NCI-H2227 (cell line): Measurements from ENCODE around the gene SCFD2.
"Not testable (repeated sequence)": the region's sequence is repeated elsewhere in the genome, so short reads cannot be mapped to it uniquely, and the experiment has no call there.

ENCODE experiments used
- DNase-seq: peaks from one replicate; lab custom pipeline; 2025; ENCODE audit not compliant: unreplicated experiment; lab: John Stamatoyannopoulos, UW

The SCFD2 gene

DNA sequence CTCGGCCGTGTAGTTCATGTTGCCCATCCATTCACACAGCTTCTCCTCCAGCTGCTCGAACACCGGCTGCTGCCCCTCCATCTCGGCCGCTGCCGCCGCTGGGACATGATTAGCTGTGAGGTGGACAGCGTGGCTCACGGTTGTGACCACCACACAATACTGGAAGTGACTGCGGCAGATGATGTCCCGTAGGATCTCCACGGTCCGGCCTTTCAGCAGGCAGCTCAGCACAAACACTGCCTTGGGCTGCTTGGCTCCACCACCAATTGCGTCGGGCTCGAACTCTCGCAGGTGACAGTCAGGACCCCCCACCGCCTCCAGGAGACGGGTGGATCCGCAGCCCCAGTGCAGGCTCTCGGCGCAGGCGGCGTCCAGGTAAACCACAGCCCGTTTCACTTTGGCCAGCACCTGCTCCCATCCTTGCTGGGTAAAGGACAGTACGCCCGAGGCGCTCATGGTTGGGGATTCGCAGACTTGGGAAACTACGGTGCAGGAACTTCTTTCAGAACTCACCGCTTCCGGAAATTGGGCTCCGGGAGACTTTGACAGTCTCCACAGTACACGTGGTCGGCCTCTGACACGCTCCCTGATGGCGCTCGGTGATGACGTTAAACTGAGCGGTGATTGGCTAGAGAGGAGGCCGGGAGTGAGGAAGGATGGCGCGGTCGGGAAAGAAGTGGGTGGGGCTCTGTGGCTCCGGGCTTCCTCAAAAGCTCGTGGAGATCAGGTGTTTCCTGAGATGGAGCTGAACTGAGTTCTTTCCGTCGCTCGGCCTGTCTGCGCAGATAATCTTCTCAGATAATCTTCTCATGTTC lies at the start of gene SCFD2:
SCFD2 (minus strand) TSS at position 576 of the 815 bp plus-strand sequence.
- peak; percentile 95 for DNase-seq

GRCh38 chr4:53409479-53409878 lies 43.6 kb upstream of the SCFD2 start:
- DNase-seq = not testable (repeated sequence)

GRCh38 chr4:53380221-53380620 lies 14.4 kb upstream of the SCFD2 start:
- no peak for DNase-seq

DNA sequence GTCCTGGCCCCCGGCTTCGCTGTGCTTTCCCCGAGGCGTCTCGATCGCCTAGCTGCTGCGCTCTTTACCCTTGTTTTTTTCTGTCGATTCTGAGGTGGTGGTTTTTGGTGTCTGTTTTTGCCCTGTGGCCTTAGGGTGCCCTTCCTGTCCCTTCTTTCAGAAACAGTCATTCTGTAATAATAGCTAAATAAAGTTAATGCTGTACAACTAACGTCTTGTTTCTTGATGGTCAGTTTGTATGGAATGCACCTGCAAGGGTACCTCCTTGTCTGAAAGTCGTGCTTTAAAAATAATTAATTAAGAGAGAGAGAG lies 12.3 kb upstream of the SCFD2 start:
- no peak for DNase-seq

GRCh38 chr4:53377319-53378170 lies 11.7 kb upstream of the SCFD2 start, which contains the start of gene FIP1L1:
Gene FIP1L1 (plus strand): TSS chr4:53377641. CDS start chr4:53377839, 198 bp downstream.
- peak; percentile 93 for DNase-seq

DNA sequence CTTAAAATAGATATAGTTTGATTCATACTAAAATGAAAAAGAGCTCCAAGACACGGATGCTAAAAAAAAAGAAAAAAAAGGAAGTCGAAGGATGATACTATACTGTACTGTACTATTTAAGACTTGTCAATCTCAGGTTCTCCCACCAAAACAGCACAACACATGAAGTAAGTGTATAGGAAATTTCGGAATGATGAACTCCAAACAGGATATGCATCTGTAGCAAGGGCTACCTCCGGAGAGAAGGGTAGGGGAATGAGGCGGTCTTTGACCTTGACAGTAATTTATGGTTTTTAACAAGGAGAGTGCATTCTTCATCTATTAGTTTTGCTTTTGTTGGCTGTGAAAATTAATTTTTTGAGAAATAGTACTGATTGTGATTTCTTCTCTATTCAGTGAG lies 11.0 kb upstream of the SCFD2 start:
- peak; percentile 18 for DNase-seq

DNA sequence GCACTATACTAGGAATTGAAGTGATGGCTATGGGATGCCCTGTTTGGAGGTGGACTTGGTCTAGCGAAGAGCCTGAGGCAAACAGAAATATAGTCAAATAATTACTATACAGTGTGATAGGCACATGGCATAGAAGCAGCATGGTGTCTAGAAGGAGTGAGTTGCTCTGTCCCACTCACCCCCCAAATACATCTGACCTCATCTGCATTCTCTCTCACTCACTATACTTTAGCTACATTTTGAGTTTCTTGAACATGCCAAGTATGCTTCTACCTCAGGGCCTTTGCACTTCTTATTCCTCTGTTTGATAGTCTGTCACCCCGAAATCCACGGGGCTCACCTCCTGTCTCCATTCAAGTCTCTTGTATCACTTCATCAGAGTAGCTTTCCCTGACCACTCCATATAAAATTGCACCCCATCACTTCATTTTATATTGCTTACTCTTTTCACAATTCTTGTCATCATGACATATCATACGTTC lies 9.0 kb upstream of the SCFD2 start:
- no peak for DNase-seq

- no peak for DNase-seq
These were observed 6.1 kb upstream of the SCFD2 start for GRCh38 chr4:53371843-53372521.

- no peak for DNase-seq
These were observed 5.2 kb upstream of the SCFD2 start for GRCh38 chr4:53371049-53371448.

DNA sequence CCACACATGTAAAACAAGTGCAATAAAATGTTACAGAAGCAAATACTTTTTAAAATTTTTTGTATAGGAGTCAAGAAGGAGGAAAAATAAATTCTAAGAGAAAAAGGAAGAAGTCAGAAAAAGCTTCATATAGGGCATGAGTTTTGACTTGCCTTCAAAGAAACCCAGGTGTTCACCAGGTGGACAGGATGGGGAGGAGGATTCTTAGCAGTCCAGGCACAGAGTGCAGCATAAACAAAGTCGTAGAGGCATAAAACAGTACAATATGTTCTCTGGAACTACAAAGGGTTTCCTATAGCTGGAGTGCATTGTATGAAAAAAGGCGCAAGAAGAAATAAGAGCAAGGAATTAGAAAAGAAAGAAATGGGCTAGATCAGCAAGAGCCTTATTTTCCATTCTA lies 1.9 kb upstream of the SCFD2 start:
- DNase-seq = no peak

GRCh38 chr4:53366301-53366716 lies 448 bp upstream of the SCFD2 start:
- DNase-seq = no peak

DNA sequence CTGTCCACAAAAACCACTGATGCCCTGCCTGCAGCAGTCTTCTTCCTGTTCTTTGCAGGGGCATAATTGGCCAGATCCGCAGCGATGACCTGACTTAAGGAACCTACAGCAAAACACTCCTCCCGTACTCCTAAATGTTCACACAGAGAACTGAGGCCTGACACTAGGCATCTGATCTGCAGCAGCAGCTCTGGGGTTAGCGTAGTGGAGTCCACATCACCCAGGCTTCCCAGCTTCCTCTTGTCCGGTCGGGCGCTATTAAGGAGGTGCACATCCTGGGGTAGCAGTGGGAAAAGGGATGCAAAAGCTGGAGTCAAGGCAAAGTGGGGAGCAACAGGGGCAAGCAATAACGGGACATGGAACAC lies 758 bp downstream of the SCFD2 start:
- no peak for DNase-seq

- DNase-seq = no peak
These were observed 1.2 kb downstream of the SCFD2 start for GRCh38 chr4:53364624-53365023.

GRCh38 chr4:53362093-53362492 lies 3.8 kb downstream of the SCFD2 start:
- DNase-seq = no peak

- DNase-seq = no peak
These were observed 4.4 kb downstream of the SCFD2 start for GRCh38 chr4:53361451-53361850.

DNA sequence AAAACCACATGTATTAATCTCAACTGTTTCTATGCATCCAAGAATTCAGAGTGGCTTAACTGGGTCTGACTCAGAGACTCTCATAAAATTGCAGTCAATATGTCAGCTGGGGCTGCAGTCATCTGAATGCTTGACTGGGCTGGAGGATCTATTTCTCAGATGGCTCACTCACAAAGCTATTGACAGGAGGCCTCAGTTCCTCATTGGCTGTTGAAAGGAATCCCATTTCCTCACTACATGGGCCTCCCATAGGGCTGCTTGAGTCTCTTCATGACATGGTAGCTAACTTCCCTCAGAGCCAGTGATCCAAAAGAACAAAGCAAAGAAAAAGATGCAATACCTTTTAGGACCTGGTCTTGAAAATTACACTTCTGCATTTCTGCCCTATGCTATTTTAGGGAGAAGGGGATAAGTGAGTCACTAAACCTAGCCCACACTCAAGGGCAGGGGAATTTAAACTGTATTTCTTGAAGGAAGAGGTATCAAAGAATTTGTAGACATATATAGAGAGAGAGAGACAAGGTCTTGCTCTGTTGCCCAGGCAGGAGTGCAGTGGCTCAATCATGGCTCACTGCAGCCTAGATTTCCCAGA lies 9.8 kb downstream of the SCFD2 start:
- no peak for DNase-seq

DNA sequence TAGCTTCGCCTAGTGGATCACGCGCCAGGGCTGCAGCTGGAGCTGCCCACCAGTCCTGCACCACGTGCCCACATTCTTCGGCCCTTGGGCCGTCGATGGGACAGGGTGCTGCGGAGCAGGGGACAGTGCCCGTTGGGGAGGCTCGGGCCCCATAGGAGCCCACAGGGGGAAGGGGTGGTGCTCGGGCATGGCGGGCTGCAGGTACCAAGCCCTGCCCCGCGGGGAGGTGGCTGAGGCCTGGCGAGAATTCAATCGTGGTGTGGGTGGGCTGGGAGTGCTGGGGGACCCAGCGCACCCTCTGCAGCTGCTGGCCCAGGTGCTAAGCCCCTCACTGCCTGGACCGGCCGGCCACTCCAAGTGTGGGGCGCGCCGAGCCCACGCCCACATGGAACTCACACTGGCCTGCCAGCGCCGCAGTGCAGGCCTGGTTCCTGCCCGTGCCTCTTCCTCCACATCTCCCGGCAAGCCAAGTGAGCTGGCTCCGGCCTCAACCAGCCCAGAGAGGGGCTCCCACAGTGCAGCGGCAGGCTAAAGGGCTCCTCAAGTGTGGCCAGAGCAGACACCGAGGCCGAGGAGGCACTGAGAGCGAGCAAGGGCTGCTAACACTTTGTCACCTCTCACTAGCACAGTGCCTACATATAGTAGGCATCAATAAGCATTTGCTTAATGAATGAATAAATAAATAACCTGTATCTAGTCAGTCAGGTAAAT lies 11.7 kb downstream of the SCFD2 start:
- DNase-seq = no peak

DNA sequence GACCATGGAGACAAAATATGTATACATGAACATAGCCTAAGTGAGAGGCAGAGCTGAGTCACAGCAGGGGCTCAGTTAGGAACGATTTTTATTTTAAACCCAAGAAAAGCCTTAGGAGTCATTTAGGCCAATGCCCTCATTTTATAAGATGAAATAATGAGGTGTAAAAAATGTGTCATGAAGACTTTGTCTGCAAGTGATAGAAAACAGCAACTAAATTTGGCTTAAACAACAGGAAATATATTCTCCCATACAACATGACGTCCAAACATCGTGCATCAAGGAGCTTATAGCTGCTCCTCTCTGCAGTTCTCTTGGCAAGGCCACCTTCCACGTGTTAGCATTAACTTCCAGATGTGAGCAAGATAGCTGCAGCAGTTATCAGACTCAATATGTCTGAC lies 16.8 kb downstream of the SCFD2 start:
- DNase-seq = no peak

DNA sequence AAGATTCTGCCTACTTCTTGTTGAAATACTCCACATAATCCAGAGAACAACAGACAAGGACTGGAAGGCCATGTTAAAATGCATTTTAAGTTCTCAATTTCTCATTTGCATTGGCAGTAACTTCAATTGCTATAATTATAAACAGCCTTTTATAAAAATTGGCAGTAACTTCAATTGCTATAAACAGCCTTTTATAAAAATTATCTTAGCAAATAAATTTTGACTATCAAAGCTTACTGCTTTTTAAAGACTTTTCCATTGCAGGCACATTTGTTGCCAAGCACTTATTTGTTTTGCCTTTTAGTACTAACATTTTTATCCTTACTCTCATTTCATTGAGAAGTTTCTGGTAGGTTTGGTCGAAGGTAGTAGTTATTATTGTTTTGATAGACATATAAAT lies 17.8 kb downstream of the SCFD2 start:
- no peak for DNase-seq
